ENCODE measurements around the gene BCL2L11. TPM values are rescaled to one million over a fixed set of nuclear protein-coding genes. Genes with fewer than 3 reads are reported as not detected.

Gene BCL2L11
- total and polyA plus RNA-seq, 10 of the 15 experiments (the other 5 are each of a cell fraction or from before 2014, with no cell fraction given): 0.29 to 10.1 (median 1.1) TPM

- TF ChIP-seq CREM (IDR thresholded peaks at IDR 0.05; ENCODE audit: low read depth): no peak
- peak; percentile 87 for TF ChIP-seq GATAD2B (conservative IDR thresholded peaks at IDR 0.05; ENCODE audit: low read depth)
- peak; percentile 27; the same call in 1 of the 2 replicates for TF ChIP-seq RB1 (IDR thresholded peaks at IDR 0.05; ENCODE audit: borderline replicate concordance)
- no peak for TF ChIP-seq ASH2L (IDR thresholded peaks at IDR 0.05; ENCODE audit: borderline replicate concordance, low read depth)
- no peak for TF ChIP-seq ZNF592 (IDR thresholded peaks at IDR 0.05)
- TF ChIP-seq IKZF1 (conservative IDR thresholded peaks at IDR 0.05): peak; percentile 69
- no peak for TF ChIP-seq FOXM1 (IDR thresholded peaks at IDR 0.05; ENCODE audit: low read depth, low read length)
- no peak for TF ChIP-seq POU2F2 (IDR thresholded peaks at IDR 0.05; ENCODE audit: borderline replicate concordance, low read depth, low read length)
- no peak for TF ChIP-seq E4F1 (IDR thresholded peaks at IDR 0.05; ENCODE audit: borderline replicate concordance, partially characterized antibody)
- TF ChIP-seq SMAD1 (IDR thresholded peaks at IDR 0.05; ENCODE audit: low read depth, partially characterized antibody): no peak
- TF ChIP-seq HDGF (IDR thresholded peaks at IDR 0.05): no peak
- no peak for TF ChIP-seq ZBTB33 (IDR thresholded peaks at IDR 0.05)
- no peak for TF ChIP-seq HSF1 (IDR thresholded peaks at IDR 0.05; ENCODE audit: low read depth, low read length)
- no peak for TF ChIP-seq CBX5 (IDR thresholded peaks at IDR 0.05; ENCODE audit: low read depth)
- peak; percentile 91 for TF ChIP-seq SMARCA5 (IDR thresholded peaks at IDR 0.05)
- TF ChIP-seq SUPT20H (IDR thresholded peaks at IDR 0.05; ENCODE audit: borderline replicate concordance, control insufficient read depth, low read depth, low read length): no peak
- TF ChIP-seq E2F4 (IDR thresholded peaks at IDR 0.05; ENCODE audit: low read depth, low read length): no peak
- 0 out of 2 replicates have a peak, but pooled peaks have one; percentile 66 for TF ChIP-seq POLR2AphosphoS2 (IDR thresholded peaks at IDR 0.05; ENCODE audit: low read depth, low read length)
These were observed at the start of gene BCL2L11 (continued) for GRCh38 chr2:111120253-111121027.

All from GM12878 (cell line).